ENCODE data around the gene CBY3. TPM values are rescaled to one million over a fixed set of nuclear protein-coding genes. Genes with fewer than 3 reads are reported as not detected.
"Not testable (repeated sequence)": the region's sequence is repeated elsewhere in the genome, so short reads cannot be mapped to it uniquely, and the experiment has no call there.

The CBY3 gene
- total and polyA plus RNA-seq, 2 of the 13 experiments (the other 11 are each of a cell fraction or from before 2014, with no cell fraction given), result not detected

DNA sequence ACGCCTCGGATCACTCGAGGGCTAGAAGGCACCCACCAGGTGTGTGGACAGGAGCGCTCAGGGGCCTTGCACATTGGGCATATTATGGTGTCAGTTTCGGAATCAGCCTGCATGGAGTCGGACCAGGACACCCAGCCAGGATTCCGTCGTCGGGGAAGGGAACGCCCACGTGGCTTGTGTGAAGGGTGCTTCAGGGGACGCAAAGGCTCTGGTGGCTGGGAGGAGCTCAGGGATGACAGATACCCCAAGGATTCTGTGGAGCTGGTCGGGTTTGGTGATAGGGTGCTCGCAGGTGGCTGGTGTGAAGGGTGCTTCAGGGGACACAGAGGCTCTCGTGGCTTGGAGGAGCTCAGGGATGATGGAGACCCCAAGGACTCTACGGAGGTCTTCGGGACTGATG is 38.2 kb downstream of the CBY3 start:
- BruUV-seq (replicated peaks); H2AFZ ChIP-seq (ENCODE audit: low read length); H3K4me1 ChIP-seq (ENCODE audit: insufficient read depth, low read length); H3K27ac ChIP-seq (ENCODE audit: extremely low read length, insufficient read depth, low read length); CTCF ChIA-PET (ENCODE audit: low intra/inter-chr PET ratio, low total read pairs); H3K36me3 ChIP-seq (replicated peaks in 1 of 2; ENCODE audit: control insufficient read depth in 1 of 2, insufficient read depth in 2 of 2, low read length in 2 of 2); H3K9ac ChIP-seq (ENCODE audit: insufficient read depth, low read depth, low read length); H3K4me2 ChIP-seq (ENCODE audit: low read depth, low read length); in situ Hi-C loops (cut with HindIII; ENCODE audit: extremely low pct_ligation_motif_present, low pct_unique_long_range_greater_than_20kb); DNase-seq (ENCODE audit: low spot score); ATAC-seq; intact Hi-C loops (cut with micrococcal nuclease; ENCODE audit: unreplicated experiment); H4K20me1 ChIP-seq (ENCODE audit: insufficient read depth, low read length); H3K79me2 ChIP-seq (ENCODE audit: insufficient read depth, low read length); FAIRE-seq; H3K4me3 ChIP-seq (replicated peaks in 1 of 3; ENCODE audit: insufficient read depth in 1 of 3, low read depth in 2 of 3, low read length in 3 of 3); H3K9me3 ChIP-seq (ENCODE audit: low read length): not testable (repeated sequence)
- 44% methylated on average over 10 of the region's 17 CpGs for WGBS (ENCODE audit: low lambda C conversion rate)
- peaks cover 7 to 13% of the 10 kb centered on the region in 2 experiments; a peak in 4 of 5 replicates for H3K27me3 ChIP-seq (ENCODE audit: control insufficient read depth in 1 of 2, insufficient read depth in 2 of 2, low read length in 2 of 2)
- POLR2A ChIA-PET, result interaction anchor here (2.1 kb wide), 1 partner anchor 19 kb away, joined by 7 read pairs; the partner anchor contains the start of gene HNRNPH1

DNA sequence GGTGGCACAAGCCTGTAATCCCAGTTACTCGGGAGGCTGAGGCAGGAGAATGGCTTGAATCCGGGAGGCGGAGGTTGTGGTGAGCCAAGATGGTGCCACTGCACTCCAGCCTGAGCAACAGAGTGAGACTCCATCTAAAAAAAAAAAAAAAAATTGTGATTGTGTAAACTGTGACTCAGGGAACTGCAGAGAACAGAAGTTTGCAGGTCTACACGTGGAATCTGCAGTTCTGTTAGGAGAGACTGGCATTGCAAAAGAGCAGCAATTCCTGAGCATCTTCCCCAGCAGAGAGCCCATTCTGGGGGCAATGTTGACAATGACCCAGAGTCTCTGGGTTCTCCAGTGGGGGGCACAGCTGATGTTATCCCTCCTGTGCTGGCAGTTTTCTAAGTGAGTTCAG is 39.1 kb downstream of the CBY3 start:
- BruUV-seq (replicated peaks); CTCF ChIA-PET (ENCODE audit: low intra/inter-chr PET ratio, low total read pairs): not testable (repeated sequence)

DNA sequence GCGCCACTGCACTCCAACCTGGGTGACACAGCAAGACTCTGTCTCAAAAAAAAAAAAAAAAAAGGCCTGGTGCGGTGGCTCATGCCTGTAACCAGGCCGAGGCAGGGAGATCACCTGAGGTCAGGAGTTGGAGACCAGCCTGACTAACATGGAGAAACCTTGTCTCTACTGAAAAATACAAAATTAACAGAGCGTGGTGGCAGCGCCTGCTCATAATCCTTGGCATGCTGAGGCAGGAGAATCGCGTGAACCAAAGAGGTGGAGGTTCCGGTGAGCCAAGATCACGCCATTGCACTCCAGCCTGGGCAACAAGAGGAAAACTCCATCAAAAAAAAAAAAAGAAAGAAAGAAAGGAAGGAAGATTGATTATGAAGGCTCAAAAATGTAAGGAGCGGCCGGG is 41.5 kb downstream of the CBY3 start:
- H3K36me3 ChIP-seq (replicated peaks in 1 of 2; ENCODE audit: control insufficient read depth in 1 of 2, insufficient read depth in 2 of 2, low read length in 2 of 2); H3K4me3 ChIP-seq (replicated peaks in 1 of 3; ENCODE audit: insufficient read depth in 1 of 3, low read depth in 2 of 3, low read length in 3 of 3); H2AFZ ChIP-seq (ENCODE audit: low read length); H3K4me2 ChIP-seq (ENCODE audit: low read depth, low read length); H3K4me1 ChIP-seq (ENCODE audit: insufficient read depth, low read length); CTCF ChIA-PET (ENCODE audit: low intra/inter-chr PET ratio, low total read pairs); H3K9me3 ChIP-seq (ENCODE audit: low read length); in situ Hi-C loops (cut with HindIII; ENCODE audit: extremely low pct_ligation_motif_present, low pct_unique_long_range_greater_than_20kb); intact Hi-C loops (cut with micrococcal nuclease; ENCODE audit: unreplicated experiment); H3K27ac ChIP-seq (ENCODE audit: extremely low read length, insufficient read depth, low read length); H3K9ac ChIP-seq (ENCODE audit: insufficient read depth, low read depth, low read length); DNase-seq (ENCODE audit: low spot score); H3K27me3 ChIP-seq (ENCODE audit: control insufficient read depth in 1 of 2, insufficient read depth in 2 of 2, low read length in 2 of 2); ATAC-seq; BruUV-seq (replicated peaks); H3K79me2 ChIP-seq (ENCODE audit: insufficient read depth, low read length); FAIRE-seq; H4K20me1 ChIP-seq (ENCODE audit: insufficient read depth, low read length): not testable (repeated sequence)
- POLR2A ChIA-PET, result interaction anchor here (2.8 kb wide), 1 partner anchor 16 kb away, joined by 8 read pairs; the partner anchor contains the start of gene HNRNPH1
- WGBS (ENCODE audit: low lambda C conversion rate), result 76% methylated on average over 11 of the region's 11 CpGs

More for the DNA sequence above, 39.1 kb downstream of the CBY3 start:
- FAIRE-seq; H3K9me3 ChIP-seq (ENCODE audit: low read length); H3K4me1 ChIP-seq (ENCODE audit: insufficient read depth, low read length); in situ Hi-C loops (cut with HindIII; ENCODE audit: extremely low pct_ligation_motif_present, low pct_unique_long_range_greater_than_20kb); POLR2A ChIA-PET; H3K27ac ChIP-seq (ENCODE audit: extremely low read length, insufficient read depth, low read length); H4K20me1 ChIP-seq (ENCODE audit: insufficient read depth, low read length); intact Hi-C loops (cut with micrococcal nuclease; ENCODE audit: unreplicated experiment); H3K4me3 ChIP-seq (replicated peaks in 1 of 3; ENCODE audit: insufficient read depth in 1 of 3, low read depth in 2 of 3, low read length in 3 of 3); H3K9ac ChIP-seq (ENCODE audit: insufficient read depth, low read depth, low read length); H2AFZ ChIP-seq (ENCODE audit: low read length); H3K79me2 ChIP-seq (ENCODE audit: insufficient read depth, low read length); DNase-seq (ENCODE audit: low spot score); H3K36me3 ChIP-seq (replicated peaks in 1 of 2; ENCODE audit: control insufficient read depth in 1 of 2, insufficient read depth in 2 of 2, low read length in 2 of 2); ATAC-seq; H3K4me2 ChIP-seq (ENCODE audit: low read depth, low read length): not testable (repeated sequence)
- WGBS (ENCODE audit: low lambda C conversion rate), result no CpG with 5 or more reads among the region's 4 CpGs
- H3K27me3 ChIP-seq (ENCODE audit: control insufficient read depth in 1 of 2, insufficient read depth in 2 of 2, low read length in 2 of 2), result peaks cover 5 to 13% of the 10 kb centered on the region in 2 experiments; a peak in 4 of 5 replicates

- H2AFZ ChIP-seq (ENCODE audit: low read length); in situ Hi-C loops (cut with HindIII; ENCODE audit: extremely low pct_ligation_motif_present, low pct_unique_long_range_greater_than_20kb); intact Hi-C loops (cut with micrococcal nuclease; ENCODE audit: unreplicated experiment); H3K36me3 ChIP-seq (replicated peaks in 1 of 2; ENCODE audit: control insufficient read depth in 1 of 2, insufficient read depth in 2 of 2, low read length in 2 of 2); H3K27me3 ChIP-seq (ENCODE audit: control insufficient read depth in 1 of 2, insufficient read depth in 2 of 2, low read length in 2 of 2); H4K20me1 ChIP-seq (ENCODE audit: insufficient read depth, low read length); H3K4me3 ChIP-seq (replicated peaks in 1 of 3; ENCODE audit: insufficient read depth in 1 of 3, low read depth in 2 of 3, low read length in 3 of 3); H3K4me1 ChIP-seq (ENCODE audit: insufficient read depth, low read length); H3K79me2 ChIP-seq (ENCODE audit: insufficient read depth, low read length); H3K27ac ChIP-seq (ENCODE audit: extremely low read length, insufficient read depth, low read length); CTCF ChIA-PET (ENCODE audit: low intra/inter-chr PET ratio, low total read pairs); H3K9me3 ChIP-seq (ENCODE audit: low read length); H3K9ac ChIP-seq (ENCODE audit: insufficient read depth, low read depth, low read length); H3K4me2 ChIP-seq (ENCODE audit: low read depth, low read length); DNase-seq (ENCODE audit: low spot score); POLR2A ChIA-PET: not testable (repeated sequence)
- FAIRE-seq (peak; percentile 12), ATAC-seq (peak; percentile 96)
- no CpG with 5 or more reads among the region's 49 CpGs for WGBS (ENCODE audit: low lambda C conversion rate)
- BruUV-seq (replicated peaks), result TSS peak; percentile 79
Observed at GRCh38 chr5:179634370-179635172, 46.3 kb downstream of the CBY3 start.

Data from HepG2 (cell line).